ENCODE measurements around the gene IMMT. TPM values are rescaled to one million over a fixed set of nuclear protein-coding genes. Genes with fewer than 3 reads are reported as not detected.

The IMMT gene
- total and polyA plus RNA-seq, 2 donors: 50.5 to 62.6 TPM

- WGBS: 95% methylated on average over 3 of the region's 3 CpGs
- no peak overlapping the region for H3K27ac ChIP-seq (ENCODE audit: low read depth)
- H3K36me3 ChIP-seq (ENCODE audit: insufficient read depth): peaks cover 5% of the 10 kb centered on the region
Measured at GRCh38 chr2:86097114-86097896, 98.0 kb downstream of the IMMT start.

GRCh38 chr2:86094229-86094628 is 101.0 kb downstream of the IMMT start:
- Histone ChIP-seq H3K27ac (ENCODE audit: low read depth) (no peak overlapping the region), H3K36me3 (ENCODE audit: insufficient read depth) (peaks cover 2% of the 10 kb centered on the region), H3K4me3 (ENCODE audit: low read depth, low read length) (no peak overlapping the region), H3K4me1 (ENCODE audit: insufficient read depth) (no peaks in the 10 kb centered on the region)
- no peak for DNase-seq (ENCODE audit: extremely low spot score)
- WGBS: 85% methylated on average over 1 of the region's 1 CpG

More at GRCh38 chr2:86097114-86097896, 98.0 kb downstream of the IMMT start:
- Histone ChIP-seq H3K4me1 (ENCODE audit: insufficient read depth) (no peaks in the 10 kb centered on the region), H3K4me3 (ENCODE audit: low read depth, low read length) (no peak overlapping the region)
- DNase-seq (ENCODE audit: extremely low spot score): no peak

Small RNA genes within 50 kb of the gene (small RNA-seq; reads per million reads assigned to genes)
- gene MIR4779 (not detected), gene RF00019 (not detected), gene SNORD94 (1,265 reads per million, percentile 99 among the genes with 10 or more reads in this experiment)

Other genes starting within 250 kb of the IMMT start
- 11.5 TPM for gene POLR1A, start 89.6 kb downstream of the IMMT start, total RNA-seq
- 6.6 TPM for gene POLR1A, start 89.6 kb downstream of the IMMT start, polyA plus RNA-seq
- gene PTCD3, start 89.2 kb downstream of the IMMT start, total RNA-seq: 159 TPM
- 28.8 TPM for gene PTCD3, start 89.2 kb downstream of the IMMT start, polyA plus RNA-seq
- gene MRPL35, start 4.0 kb upstream of the IMMT start, total RNA-seq: 49.5 TPM
- gene MRPL35, start 4.0 kb upstream of the IMMT start, polyA plus RNA-seq: 39.0 TPM
- 21.9 TPM for gene REEP1, start 142.2 kb upstream of the IMMT start, total RNA-seq
- gene REEP1, start 142.2 kb upstream of the IMMT start, polyA plus RNA-seq: 39.5 TPM
- gene KDM3A, start 245.9 kb upstream of the IMMT start, total RNA-seq: 72.6 TPM
- gene KDM3A, start 245.9 kb upstream of the IMMT start, polyA plus RNA-seq: 30.2 TPM